HG03571 (cell line): ENCODE results near the gene AKAP13.
"Not testable (repeated sequence)": the region's sequence is repeated elsewhere in the genome, so short reads cannot be mapped to it uniquely, and the experiment has no call there.

Experiments
- ATAC-seq: cut with Tn5 transposase; IDR thresholded peaks from one replicate; pipeline ENCODE4 v1.9.1; 2021; ENCODE audit not compliant: unreplicated experiment

The AKAP13 gene

DNA sequence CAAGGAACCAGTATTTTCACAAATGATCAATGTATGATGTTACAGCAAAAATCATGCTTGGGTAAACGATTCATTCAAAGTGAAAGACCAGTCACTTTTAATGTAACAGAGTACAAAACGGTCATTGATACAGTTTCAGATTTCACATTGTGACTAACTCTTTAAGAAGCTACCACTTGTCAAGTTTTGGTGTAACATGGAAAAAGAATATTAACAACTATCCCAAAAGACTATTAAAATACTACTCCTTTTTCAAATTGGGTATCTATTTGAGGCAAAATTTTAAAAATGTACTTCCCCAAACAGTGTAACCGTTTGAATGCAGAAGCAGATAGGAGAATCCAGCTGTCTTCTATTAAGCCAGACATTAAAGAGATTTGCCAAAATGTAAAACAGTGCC, 31.7 kb downstream of the AKAP13 start:
- ATAC-seq, result no peak

DNA sequence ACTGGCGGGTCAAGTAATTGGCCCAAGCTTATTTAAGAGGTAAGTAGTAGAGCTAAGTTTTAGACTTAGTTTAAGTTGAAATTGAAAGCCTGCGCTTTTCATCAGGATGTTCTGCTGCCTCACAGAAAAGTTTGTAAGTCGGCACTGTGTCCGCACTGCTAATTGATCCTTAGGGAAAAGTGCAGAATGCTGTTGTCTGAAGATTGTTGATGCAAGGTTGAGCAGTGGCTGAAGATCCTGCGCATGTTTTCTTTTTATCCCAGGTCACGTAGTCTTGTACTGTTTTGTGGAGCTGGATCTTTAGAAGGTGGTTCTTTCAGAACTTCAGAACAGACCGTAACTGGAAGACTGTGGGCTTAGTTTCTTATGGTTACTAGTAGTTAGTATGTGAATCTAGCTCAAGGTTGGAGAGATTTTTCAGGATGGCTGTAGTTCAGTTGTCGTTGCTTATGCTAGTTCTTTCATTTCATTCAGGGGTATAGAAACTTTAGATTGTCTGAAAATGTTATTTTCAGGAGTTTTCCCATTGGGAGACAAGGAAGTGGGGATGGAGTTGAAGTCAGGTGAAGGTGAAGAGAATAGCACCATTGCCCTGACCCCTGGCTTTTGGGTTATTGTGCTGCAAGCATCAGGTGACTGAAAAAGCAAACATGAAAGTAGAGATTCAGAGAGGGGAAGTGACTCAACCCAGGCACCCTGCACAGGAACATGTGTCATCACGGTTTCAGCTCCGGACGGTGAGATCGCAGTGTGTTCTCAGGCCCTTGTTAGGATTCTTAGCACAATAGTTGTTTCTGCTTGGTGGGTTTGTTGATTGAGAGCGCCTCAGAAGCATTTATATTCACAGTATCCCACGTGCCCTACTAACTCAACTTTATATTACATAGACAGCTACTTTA, 32.8 kb downstream of the AKAP13 start:
- ATAC-seq, result peak; percentile 96

DNA sequence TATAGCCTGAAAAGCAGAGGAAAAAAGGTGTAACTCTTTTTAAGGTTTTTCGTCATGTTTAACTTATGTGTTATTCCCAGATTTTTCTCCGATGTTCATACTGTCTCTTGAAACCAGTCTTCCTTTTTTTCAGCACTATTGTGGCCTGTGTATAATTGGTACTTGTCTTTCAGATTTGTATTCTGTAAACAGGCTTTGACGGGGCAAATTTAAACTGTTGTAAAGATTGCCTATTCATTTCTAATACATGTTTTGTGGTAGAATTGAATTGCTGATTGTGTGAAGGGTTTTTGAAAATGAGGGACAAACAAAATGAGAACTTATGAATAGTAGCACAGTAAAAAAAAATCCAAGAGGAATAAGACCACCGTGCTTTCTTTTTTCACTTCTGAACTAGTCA, 33.6 kb downstream of the AKAP13 start:
- no peak for ATAC-seq

DNA sequence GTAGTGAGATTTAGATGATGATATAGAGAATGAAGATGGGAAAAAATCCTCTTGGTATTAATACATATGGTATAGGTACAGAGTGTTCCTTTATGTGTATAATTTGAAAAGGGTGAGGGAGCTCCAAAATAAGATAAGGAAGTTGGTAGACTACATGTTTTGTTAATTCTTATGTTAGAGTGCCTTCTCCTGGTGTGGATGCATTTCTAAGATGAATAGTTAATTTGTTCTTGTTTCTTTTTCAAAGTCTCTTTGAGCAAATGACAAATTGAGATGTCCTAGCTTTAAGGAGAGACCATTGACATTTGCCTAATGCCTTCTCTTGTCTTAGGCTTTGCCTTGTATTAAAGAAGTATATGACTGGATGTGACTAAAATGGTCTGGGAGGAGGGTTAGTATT, 34.1 kb downstream of the AKAP13 start:
- ATAC-seq, result no peak

DNA sequence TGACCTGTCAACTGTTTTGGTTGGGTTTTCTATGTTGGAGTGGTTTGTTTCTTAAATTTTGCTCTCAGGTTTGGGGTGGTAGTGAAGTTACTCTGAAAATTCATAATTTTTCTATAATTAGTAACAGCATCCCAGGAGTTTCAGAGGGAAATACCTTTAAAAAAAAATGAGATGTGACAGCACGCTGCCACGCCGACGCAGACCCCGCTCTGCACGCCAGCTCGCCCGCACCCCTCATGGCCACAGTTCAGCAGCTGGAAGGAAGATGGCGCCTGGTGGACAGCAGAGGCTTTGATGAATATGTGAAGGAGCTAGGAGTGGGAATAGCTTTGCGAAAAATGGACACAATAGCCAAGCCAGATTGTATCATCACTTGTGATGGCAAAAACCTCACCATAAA, 34.6 kb downstream of the AKAP13 start:
- ATAC-seq, result no peak

DNA sequence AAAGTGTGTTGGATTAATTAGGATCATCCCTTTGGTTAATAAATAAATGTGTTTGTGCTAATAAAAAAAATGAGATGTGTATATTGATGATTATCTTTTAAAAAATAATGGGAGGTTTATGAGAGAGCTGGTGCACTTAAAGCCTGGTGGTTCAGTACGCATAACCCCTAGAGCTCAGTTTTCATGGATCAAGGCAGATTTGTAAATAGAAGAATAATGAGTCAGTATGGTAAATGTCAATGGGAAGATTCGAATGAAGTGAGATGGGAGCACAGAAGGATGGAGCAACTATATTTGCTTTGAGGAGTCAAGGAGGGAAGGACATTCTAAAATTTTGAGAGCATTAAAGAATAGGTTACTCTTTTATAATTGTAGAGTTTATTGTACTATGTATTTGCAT, 35.4 kb downstream of the AKAP13 start:
- ATAC-seq, result no peak

DNA sequence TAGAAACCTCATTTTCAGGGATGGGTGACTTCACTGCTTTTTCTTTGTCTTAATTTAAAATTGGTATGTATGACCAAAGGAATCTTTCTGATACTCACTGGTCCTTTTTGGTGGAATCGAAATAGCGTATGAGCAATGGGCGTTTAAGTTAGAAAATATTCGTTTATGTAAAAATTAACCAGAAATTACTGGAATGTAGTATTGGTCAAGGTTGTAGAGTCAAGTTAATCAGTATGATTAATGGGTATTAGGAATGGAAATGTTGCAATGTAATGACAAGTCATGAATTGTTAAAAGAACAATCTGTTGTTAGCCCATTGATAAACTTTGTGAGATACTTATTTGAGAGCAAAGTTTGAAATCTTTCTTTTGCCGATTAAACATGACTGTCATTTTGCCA, 36.9 kb downstream of the AKAP13 start:
- ATAC-seq, result no peak

DNA sequence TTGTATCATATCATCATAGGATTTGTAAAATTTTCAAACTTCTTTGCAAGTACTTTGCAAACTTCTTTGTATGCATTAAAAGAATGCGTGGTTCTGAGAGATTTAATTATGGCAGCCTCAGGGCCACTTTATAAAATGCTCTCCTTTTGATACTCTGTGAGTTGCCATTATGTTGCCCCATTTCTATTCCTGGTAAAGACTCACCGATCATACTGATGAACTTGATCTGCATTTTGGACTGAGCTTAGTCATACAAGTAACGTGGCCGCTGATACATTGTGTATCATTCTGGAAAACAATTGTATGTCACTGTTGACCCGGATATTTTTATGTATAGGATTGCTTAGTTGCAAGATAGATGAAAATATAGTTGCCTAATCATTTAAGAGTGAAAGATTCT, 38.8 kb downstream of the AKAP13 start:
- ATAC-seq, result no peak

DNA sequence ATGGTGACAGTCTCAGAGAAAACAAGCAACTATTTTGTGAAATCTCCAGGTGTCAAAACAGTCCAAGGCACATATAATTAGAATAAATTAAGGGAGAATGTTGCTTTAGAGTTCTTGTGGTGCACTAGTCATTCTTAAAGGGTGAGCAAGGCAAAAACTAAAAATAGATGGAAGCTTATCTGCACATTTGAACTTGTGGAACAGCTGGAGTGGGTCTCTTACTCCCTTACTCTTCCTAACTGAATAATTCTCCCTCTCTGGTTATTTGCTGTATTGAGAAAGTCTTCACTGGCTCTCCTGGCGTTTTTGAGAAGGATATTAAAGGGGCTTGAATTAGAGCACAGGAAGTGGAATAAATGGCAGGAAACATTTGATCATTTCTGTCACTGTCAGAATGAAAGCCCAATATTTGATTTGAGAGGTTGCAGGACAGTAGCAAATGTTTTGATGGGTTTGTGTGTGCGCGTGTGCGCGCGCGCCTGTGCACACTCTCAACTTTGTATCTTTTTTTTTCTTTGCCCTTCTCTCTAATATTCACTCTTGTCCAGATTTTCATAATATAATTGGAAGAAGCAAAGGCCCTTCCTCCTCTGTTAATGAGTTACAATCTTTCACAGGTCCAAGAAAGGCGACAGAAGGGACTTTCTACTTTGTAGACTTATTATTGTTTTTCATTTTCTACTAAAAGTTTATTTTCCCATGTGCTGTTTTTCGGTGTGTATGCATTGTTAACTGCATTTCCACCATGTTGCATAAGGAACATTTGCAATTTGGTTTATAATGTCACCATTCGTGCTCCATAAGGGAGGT, 40.9 kb downstream of the AKAP13 start:
- no peak for ATAC-seq

DNA sequence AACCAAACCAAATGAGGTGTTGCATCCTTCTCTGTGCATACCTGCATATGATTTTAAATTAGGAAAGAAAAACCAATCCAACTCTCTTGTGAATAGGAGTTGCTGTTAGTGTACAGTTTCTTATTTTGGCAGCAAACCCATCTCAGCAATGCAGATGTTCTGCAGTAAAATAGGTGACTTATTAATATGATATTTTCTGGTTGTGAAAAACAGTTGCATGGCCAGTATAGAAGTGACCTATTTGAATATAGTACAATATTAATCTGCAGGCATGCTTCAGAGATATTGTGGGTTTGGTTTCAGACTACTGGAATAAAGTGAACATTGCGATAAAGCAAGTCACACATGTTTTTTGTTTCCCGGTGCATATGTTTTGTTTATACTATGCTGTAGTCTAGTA, 42.2 kb downstream of the AKAP13 start:
- peak; percentile 54 for ATAC-seq

DNA sequence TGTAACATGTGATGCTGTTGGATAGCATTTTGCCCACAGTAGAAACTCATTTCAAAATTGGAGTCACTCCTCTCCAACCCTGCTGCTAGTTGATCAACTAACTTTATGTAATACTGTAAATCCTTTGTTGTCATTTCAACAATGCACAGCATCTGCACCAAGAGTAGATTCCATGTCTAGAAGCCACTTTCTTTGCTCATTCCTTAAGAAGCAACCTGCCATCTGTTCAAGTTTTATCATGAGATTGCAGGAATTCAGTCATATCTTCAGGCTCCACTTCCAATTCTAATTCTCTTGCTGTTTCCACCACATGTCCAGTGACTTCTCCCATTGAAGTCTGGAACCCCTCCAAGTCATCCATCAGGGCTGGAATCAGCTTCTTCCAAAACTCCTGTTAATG, 42.9 kb downstream of the AKAP13 start:
- no peak for ATAC-seq

DNA sequence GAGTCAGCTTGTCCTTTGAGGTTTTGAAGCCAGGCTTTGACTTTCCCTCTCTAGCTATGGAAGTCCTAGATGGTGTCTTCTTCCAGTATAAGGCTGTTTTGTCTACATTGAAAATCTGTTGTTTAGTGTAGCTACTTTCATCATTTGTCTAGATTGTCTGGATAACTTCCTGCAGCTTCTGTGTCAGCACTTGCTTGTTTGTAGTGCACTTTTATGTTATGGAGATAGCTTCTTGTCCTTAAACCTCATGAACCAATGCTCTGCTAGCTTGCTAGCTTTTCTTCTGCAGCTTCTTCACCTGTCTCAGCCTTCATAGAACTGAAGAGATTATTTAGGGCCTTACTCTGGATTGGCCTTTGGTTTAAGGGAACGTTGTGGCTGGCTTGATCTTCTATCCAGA, 43.8 kb downstream of the AKAP13 start:
- ATAC-seq, result no peak

DNA sequence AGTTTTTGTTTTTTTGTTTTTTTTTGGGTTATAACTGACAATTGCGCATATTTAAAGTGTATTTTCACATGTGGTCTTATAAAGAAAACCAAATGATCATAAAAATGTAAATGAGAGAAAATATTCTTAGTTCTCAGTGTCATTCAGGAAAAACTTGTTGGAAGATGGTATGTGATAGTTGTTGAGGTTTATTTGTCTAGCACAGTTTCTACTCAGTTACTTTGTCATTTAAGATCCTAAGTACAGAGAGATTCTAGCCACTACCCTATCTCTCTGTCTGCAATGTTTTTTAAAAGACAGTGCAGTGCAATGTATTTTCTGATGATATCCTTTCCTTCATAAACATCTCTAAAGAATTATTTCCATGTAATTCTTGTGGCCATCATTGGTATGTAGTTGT, 46.1 kb downstream of the AKAP13 start:
- ATAC-seq, result no peak

DNA sequence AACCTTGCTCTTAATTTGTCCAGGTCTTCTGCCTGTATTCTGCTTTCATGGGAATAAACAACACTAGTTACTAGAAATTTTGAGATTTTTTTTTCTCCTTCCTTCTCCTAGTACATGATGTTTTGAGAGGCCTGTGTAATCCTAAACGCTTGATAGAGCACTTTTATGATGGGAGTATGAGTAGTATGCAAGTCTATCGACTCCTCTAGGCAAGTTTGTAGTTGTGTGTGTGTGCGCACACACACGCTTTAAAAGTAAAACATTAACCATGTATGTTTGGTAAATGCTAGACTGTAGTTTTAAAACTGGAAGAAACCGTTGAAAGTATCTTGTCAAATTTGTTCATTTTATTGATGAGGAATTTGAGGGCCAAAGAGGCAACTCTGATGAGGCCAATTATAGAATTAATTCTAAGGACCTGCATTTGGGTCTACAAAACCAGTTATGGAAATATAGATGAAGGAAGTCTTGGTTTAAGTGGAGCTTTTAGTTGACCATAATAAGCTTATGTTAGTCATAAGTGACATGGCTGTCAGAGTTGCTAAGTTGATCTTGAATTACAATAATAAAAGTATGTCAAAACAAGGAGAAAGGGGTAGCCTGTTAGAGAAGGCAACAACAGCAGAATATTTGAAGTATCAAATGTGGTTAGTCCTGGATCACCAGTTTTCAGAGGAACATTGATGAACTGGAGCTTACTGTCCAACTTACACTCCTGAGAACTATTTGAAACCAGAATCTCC, 47.1 kb downstream of the AKAP13 start:
- ATAC-seq, result no peak

DNA sequence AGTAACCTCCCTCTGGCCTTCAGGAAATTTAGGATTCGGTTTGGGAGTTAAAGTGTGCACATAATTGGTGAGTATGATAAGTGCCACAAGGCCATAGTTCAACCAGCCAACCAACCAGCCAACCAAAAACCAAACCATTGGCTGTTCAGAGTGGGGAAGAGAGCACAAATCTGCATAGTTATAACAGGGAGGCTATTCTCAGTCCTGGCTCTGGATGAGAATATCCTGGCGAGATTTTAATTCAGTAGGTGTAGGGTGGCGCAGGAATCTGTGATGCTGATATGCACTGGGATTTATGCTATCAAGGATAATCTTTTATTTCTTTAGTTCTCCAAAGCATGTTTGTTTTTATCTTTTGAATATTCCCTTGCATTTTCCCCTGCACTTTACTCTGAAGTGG, 49.1 kb downstream of the AKAP13 start:
- ATAC-seq, result no peak

DNA sequence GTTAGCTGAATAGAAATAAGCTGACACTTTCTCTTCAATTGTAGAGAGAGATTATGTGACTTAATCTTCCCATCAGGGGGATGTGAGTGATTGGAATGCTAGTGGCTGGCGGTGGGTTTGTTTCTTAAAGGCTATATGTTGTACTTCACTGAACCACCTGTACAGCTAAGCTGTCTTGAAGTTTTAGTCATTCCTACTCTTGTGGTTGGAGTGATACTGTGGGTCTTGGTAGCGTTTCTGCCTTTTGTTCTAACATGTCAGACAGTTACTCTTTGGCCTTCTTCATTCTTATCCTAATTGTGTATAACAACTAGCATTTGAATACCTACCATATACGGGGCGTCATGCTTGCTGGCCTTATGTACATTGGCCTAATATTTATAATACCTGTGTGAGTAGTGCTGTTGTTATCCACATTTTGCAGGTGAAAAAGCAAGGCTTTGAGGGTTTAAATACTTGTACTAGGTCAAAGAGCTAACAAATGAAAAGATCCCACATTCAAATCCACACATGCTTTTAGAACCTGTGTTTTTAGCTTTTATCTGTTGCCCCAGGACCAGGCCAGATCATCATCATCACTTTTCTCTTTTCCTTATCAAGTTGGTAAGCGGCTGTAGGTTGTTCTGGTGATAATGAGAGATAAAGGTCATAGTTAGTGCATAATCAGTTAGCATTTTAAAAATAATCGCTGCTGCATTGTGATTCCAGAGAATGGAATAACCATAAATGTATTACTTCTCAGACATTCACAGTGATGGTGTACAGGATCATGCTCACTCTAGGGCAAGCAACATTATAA, 50.2 kb downstream of the AKAP13 start:
- peak; percentile 92 for ATAC-seq

DNA sequence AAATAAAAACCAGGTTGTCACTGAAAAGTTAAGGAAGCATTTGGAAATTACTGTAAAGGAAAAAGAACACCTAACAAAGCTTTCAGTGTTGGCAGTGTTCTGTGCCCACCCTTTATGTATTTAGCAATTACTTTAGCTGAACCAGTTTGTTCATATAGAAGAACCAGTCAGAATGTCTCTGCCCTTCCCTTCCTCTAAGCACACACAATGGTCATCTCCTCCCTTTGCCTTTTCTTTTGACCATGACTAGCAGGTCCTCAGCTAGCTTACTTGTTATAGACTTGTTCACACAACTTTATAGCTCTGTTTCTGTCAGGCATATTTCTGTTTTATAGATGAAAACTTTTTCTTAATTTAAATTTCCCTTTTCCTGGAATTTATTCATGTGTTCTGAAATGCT, 59.6 kb downstream of the AKAP13 start:
- no peak for ATAC-seq

DNA sequence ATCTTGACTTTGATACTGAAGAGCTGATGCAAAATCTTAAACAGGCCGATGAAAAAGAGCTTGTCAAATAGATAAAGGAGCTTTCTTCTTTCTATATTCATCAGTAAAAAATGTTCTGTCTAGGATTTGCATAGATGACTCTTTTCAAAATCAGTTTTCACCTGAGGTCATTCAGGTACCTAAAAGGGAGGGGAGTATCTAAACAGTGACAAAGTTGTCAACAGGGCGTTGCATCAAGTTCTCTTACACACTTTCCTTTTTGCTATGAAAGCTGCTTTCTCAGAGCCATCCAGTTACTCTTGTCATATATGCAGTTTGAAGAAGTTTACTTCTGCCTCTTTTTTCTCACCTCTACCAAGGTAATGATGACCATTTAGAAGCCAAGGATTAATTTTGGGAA, 60.0 kb downstream of the AKAP13 start:
- ATAC-seq, result peak; percentile 65

DNA sequence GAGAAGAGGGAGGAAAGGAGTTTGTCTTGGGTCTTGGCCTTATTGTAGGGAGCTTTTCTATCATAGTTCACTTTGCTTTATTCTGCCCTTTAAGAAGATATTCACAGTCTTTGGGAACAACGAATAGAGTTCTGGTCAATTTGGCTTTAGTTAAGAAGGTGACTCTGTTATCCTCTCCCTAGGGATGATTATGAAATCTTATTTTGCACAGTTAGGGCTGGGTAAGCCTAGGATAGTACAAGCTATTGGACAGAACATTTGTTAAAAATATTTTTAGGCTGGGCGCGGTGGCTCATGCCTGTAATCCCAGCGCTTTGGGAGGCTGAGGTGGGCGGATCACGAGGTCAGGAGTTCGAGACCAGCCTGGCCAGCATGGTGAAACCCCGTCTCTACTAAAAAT, 61.5 kb downstream of the AKAP13 start:
- ATAC-seq, result not testable (repeated sequence)

DNA sequence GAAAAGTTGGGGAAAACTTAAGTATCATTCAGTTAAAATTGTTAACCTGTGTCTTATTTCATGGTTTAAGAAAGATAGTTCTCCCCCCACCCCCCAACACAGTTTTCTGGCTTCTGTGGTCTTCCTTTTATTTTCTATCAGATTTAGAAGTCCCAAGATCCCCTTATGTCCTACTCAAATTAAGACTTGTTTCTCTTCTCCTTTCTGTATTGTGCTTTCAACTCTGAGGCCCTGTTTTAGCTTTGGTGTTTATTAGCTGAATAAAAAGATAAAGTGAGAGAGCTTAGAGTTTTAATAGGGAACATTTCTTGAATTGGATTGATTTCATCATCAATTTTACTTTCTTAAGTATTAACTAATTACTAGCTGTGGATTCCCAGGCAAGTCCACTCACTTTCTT, 62.6 kb downstream of the AKAP13 start:
- peak; percentile 36 for ATAC-seq

DNA sequence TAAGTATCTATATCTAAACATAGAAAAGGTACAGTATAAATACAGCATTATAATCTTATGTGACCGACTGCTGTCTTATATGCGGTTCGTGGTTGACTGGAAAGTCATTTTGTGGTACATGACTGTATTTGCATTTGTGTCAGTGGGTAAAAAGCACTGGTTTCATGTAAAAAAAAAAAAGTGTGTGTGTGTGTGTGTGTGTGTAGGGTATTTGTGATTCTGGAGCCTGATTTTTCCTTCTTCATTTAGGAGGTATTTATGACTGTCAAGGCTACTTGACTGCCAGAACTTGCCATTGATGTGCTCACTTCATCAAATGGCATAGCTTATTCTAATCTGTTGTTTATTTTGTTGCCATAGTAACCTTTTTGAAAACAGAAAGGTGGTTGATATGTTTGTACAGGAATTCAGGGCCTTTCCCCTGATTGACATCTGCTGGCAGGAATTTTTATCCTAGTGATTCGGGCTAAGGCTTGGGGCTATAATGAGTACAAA, 63.2 kb downstream of the AKAP13 start:
- ATAC-seq, result peak; percentile 47
